Measurements from ENCODE around the gene ID1.
"Not testable (repeated sequence)": the region's sequence is repeated elsewhere in the genome, so short reads cannot be mapped to it uniquely, and the experiment has no call there.

Gene ID1

DNA sequence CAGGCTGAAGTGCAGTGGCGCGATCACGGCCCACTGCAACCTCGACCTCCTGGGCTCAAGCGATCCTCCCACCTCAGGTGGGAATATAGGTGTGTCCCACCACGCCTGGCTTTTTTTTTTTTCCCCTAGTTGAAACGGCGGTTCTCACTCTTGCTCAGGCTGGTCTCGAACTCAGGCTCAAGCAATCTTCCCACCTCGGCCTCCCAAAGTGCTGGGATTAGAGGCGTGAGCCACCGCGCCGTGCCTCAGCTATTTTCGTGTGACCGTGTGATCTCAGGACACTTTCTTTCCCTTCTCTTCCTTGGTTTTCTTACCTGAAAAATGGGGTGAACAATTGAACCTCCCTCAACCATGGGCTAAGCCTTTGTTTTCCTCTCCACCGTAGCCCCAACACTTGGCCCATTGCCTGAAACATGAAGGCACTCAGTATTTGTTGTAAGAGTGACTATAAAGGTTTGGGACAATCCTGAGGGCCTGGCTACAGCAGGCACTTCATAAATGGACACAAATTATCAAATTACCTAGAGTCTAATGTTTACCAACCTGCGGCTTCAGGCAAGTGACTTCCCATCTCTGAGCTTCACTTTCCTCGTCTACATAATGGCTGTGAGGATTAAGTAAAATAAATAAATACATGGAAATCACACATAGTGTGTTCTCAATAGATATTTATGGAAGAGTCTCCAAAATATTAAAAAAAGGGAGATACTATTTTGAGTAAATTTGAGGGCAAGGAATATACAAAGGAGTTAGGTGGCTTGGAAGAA is 31.4 kb upstream of the ID1 start:
- DNase-seq: no peak

DNA sequence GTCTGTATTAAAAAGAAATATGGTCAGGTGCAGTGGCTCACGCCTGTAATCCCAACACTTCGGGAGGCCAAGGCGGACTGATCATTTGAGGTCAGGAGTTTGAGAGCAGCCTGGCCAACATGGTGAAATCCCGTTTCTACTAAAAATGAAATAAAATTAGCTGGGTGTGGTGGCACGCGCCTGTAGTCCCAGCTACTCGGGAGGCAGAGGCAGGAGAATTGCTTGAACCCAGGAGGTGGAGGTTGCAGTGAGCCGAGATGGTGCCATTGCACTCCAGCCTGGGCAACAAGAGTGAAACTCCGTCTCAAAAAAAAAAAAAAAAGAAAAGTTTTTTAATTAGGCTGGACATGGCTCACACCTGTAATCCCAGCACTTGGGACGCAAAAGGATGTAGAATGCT is 30.1 kb upstream of the ID1 start:
- DNase-seq: not testable (repeated sequence)

DNA sequence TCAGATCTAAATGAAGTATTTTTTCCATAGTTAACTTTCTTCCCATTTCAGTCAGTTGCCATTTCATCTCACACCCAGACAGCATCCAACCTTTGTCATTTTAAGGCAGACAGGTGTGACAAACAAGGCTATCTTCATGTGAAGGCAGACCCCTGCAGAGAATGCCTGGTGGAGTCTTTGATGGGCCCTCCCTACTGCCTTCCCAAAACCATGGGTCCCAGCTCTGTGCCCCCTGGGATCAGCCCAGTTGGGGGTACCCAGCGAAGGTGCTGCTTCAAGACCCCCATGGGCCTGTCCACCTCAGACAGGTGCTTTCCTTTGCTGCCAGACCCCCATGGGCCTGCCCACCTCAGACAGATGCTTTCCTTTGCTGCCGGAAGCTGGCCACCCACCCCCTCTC is 28.3 kb upstream of the ID1 start:
- no peak for DNase-seq

DNA sequence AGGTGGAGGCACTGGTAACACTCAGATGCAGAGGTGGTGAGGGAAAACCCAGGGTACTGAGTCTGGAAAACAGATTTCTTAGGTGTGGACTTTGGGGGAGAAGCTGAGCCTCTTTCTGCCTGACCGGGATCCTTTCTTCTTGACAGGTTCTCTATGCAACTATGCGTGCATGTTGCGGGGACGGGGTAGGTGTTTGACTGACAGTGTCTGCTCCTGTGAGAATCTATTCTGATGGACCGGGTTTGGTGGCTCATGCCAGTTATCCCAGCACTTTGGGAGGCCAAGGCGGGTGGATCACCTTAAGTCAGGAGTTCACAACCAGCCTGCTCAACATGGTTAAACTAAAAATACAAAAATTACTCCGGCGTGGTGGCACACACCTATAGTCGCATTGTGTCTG is 27.9 kb upstream of the ID1 start:
- DNase-seq: no peak

DNA sequence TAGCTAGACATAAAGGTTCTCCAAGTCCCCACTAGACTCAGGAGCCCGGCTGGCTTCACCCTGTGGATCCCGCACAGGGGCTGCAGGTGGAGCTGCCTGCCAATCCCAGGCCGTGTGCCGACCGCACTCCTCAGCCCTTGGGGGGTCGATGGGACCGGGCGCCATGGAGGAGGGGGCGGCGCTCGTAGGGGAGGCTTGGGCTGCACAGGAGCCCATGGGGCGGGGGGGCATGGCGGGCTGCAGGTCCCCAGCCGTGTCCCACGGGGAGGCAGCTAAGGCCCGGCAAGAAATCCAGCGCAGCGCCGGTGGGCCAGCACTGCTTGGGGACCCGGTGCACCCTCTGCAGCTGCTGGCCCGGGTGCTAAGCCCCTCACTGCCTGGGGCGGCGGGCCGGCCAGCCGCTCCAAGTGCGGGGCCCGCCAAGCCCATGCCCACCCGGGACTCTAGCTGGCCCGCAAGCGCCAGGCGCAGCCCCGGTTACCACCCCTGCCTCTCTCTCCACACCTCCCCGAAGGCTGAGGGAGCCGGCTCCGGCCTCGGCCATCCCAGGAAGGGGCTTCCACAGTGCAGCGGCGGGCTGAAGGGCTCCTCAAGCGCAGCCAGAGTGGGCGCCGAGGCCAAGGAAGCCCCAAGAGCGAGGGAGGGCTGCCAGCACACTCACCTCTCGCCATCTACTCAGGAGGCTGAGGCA is 26.5 kb upstream of the ID1 start:
- DNase-seq: no peak

DNA sequence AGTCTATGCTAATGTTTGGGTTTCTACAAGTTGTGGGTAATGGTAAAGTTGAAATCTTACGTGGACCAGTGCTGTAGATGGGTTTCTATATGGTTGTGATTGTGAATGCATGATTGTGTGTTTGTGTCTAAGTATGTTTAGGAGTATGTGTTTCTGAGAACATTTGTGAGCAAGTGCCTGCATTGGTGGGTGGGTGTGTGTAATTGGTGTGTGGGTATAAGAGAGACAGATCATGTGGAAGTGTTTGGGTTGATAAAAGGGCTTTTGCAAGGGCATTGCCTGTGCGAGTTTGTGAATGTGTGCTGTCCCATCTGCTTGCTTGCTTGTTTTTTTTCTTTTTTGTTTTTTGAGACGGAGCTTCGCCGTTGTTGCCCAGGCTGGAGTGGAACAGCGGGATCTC is 25.8 kb upstream of the ID1 start:
- no peak for DNase-seq

DNA sequence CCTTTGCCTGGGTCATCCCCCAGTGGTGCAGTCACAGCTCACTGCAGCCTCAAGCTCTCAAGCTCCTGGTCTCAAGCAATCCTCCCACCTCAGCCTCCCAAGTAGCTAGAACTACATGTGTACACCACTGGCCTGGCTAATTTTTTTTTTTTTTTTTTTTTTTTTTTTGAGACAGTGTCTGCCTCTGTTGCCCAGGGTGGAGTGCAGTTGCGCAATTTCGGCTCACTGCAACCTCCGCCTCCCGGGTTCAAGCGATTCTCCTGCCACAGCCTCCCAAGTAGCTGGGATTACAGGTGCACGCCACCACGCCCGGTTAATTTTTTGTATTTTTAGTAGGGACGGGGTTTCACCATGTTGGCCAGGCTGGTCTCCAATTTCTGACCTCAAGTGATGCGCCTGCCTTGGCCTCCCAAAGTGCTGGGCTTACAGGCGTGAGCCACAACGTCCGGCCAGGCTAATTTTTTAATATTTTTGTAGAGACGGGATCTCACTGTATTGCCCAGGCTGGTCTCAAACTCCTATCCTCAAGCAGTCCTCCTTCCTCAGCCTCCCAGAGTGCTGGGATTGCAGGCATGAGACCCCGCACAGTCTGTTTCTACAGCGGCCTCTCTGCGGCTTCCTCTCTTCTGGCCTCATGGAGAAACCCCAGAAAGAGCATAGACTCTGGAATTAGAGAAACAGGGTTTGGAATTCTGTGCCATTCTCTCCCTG is 25.0 kb upstream of the ID1 start:
- DNase-seq: not testable (repeated sequence)

DNA sequence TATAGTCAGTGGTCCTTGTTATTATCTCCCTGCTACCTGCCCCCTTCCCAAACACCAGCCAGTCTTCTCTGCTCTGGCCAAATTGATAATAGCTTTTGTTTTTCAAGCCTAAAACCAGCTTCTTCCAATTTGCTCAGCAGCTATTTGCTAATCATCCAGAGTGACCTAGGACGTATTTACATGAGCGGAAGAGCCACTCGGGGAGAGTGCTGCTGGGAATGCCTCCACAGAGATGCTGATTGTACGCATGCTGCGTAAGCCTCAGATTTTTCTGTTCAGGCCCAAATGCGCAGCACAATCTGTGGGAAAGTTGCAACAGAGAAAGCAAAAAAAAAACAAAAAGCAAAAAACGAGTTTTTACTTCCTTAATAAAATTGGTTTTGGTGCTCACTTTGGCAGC is 24.4 kb upstream of the ID1 start:
- no peak for DNase-seq

DNA sequence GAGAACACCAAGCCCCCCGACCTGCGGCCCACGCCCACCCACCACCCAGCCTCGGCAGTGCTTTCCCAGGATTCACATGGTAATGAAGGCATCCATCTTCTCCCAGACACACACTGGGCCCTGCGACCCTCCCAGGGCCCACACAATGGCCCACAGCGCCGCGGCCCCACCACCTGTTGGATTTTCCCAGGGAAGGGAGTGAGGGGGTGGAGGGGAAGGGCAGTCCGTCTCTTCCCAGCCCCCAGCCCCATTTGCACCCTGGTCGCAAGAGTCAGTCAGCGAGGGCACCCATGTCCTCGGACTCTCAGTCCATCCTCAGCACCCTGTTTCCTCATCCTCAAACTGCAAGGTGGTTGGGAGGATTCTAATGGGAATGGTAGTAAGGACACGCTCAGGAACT is 23.7 kb upstream of the ID1 start:
- DNase-seq: no peak

DNA sequence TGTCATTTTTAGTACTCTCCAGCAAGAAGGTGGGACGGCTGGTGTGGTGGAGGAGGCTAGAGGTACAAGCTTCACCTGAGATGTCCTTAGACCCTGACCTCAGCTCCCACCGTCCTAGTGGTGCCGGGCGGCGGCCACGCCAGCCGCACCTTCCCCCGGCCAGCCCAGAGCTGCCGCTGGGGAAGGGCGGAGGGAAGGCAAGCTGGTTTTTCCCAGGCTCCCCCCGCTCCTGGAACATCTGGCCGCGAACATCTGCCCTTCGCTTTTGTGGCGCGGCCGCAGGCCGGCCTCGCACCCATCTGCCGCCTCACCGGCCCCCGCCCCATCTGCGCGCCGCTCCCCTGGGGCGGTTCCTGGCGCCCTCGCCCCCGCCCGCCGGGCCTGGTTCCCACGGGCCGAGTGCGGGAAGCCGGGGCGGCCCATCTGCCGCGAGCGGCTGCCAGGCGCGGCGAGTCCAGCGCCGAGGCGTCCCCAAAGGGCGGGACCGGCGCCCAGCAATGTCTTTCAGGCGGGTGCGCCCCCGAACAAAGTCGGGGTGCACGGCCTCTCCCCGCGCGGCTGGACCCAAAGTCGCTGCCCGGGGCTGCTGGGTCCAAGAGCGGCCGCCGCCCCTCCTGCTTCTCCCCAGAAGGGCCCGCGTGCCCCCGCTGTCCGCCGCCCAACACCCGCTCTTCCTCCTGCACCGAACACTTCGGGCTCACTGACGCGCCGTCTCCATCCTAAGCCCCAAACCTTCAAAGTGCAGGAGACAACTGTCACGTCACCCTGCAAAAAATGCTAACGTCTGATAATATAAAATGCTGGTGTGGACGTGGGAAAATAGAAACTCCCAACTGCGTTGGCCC is 17.3 kb upstream of the ID1 start:
- DNase-seq: no peak

DNA sequence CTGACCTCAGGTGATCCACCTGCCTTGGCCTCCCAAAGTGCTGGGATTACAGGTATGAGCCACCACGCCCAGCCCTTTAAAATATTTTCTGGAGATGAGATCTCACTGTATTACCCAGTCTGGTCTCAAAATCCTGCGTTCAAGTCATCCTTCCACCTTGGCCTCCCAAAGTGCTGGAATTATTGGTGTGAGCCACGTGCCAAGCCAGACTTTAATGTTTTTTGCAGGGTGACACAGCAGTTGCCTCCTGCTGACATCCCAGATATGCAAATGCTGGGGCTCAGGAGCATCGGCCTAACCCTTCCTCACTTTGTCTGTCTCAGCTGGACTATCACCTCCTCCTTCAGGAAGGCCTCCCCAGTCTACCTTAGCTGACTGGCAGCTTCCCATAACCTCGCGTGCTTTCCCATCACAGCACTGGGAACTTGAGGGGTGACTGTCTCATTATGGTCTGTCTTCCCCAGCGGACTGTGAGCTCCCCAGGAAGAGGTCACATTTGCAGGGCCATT is 14.3 kb upstream of the ID1 start:
- no peak for DNase-seq

DNA sequence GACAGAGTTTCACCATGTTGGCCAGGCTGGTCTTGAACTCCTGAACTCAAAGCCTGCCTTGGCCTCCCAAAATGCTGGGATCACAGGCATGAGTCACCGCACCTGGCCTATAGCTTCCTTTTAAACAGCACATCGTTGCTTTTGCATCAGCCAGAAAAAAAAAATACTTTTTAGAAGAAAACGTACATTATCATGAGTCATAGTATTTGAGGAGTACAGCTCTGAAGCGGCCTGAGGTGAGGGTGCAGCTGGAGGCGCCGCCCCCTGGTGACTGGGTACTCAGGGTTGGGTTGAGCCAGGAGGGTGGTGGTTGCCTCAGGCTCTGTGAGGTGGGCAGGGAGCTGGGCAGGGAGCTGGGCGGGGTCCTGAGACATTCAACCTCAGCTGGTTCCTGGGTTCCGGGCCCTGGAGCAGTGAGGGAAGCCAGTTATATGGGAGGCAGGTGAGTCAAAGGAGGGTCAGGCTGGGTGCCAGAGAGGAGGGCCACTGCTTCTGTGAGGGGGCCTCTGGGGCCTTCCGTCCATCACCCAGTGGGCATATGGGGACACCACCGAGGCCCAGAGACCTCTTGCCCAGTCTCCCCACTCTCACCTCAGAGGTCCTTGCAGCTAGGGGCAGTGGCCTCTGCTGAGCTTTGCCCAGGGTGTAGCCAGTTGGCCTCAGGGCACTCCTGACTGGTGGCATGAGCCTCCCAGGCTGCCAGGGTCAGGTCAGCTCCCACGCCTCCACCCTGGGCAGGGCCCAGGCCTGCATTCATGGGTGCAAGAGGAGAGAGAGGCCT is 11.7 kb upstream of the ID1 start:
- DNase-seq: no peak

DNA sequence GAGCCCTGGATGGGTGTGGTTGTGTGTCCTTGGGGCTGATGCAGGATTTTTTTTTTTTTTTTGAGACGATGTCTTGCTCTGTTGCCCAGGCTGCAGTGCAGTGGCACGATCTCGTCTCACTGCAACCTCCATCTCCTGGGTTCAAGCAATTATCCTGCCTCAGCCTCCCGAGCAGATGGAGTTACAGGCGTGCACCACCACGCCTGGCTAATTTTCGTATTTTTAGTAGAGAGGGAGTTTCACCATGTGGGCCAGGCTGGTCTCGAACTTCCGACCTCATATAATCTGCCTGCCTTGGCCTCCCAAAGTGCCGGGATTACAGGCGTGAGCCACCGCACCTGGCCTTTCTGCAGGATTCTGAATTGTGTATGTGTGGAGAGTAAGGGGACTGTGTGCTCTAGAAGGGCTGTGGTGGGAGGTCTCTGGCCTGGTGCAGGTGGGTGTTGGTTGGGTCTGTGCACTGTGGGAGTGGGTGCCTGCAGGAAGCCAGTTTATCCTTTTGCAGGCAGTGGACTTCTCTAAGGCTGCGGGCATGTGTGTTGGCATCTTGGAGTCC is 11.0 kb upstream of the ID1 start:
- DNase-seq: no peak

DNA sequence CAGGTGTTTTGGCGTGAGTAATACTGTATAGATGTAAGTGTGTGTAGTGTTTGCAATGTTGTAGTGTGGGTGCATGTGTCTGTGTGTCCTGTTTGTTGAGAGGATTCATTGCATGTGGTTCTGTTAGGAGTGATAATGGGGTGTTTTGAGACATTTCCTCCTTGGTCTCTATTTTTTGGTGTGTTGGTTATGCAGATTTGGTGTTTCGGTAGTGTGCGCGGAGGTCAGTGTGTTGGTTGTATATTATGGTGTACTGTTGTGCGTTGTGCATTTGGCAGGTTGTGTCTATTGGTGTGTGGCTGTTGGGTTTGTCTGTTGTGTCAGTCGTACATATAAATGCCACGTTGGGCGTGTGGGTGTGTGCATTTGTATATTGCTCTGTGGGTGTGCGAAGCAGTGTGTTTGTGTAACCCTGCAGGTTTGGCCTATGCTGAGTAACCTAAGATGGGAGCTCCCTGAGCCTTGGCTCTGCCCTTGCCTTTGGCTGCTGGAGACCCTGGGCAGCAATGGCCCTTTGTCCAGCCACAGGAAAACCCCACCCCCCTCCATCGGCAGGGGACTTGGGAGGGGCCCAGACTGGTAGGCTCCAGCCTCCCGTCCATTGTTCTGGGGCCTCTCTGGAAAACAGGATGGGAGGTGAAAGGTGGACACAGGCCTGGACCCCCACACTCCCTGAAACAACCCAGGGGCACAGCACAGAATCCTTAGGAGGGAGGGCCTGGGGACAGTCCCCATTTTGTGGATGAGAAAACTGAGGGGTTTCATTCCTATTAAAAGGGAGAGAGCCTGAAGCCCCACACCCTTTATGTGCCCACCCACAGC is 10.3 kb upstream of the ID1 start:
- DNase-seq: no peak

DNA sequence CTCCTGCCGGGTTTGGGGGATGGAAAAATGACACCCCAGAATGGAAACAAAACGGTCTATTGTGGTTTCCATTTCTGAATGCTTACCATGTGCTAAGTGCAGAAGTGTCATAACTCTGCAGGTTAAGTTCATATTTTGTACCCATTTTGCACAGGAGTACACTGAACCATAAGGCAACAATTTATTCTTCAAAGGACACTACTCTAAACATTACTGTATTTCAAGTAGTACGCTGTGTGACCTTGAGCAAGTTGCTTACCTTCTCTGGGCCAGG is 9.8 kb upstream of the ID1 start:
- no peak for DNase-seq

DNA sequence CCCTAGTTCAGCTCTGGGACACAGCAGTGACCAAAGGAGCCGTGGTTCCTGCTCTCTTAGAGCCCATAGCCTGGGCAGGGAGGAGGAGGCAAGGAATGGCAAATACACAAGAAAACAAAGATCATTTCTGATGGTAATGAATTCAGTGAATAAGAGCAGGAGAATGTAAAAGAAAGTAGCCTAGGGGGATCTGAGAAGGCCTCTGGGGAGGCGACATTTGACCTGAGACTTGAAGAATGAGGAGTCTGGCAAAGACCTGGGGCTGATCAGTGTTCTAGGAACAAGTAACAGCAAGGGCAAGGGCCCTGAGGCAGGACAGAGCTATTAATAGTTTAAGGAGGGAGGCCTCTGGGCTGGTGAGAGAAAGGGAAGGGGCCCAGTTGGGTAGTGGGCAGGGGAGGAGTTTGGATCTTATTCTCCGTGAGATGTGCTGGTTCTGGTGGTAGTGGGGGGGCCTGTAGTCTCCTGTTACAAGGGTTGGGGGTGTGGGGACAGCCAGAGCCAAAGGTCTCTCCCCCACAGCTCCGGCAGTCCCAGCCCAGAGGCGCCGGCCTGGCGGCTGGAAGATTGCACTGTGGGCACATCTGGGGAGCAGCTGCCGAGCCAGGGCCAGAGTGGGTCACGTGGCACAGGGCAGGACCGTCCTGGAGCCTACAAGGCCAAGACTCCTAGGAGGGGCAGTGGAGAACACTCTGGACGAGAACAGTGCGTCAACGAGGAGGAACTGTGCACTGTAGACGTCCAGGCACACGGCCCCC is 9.3 kb upstream of the ID1 start:
- DNase-seq: no peak

DNA sequence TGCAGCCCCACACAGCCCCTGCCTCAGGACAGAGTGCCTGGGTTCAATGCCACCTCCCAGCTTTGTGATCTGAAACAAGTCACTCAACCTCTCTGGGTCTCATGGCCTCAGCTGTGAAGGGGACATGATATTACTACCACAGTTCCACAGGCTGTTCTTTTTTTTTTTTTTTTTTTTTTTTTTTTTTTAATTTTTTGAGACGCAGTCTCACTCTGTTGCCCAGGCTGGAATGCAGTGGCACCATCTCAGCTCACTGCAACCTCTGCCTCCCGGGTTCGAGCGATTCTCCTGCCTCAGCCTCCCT is 8.7 kb upstream of the ID1 start:
- DNase-seq: not testable (repeated sequence)

DNA sequence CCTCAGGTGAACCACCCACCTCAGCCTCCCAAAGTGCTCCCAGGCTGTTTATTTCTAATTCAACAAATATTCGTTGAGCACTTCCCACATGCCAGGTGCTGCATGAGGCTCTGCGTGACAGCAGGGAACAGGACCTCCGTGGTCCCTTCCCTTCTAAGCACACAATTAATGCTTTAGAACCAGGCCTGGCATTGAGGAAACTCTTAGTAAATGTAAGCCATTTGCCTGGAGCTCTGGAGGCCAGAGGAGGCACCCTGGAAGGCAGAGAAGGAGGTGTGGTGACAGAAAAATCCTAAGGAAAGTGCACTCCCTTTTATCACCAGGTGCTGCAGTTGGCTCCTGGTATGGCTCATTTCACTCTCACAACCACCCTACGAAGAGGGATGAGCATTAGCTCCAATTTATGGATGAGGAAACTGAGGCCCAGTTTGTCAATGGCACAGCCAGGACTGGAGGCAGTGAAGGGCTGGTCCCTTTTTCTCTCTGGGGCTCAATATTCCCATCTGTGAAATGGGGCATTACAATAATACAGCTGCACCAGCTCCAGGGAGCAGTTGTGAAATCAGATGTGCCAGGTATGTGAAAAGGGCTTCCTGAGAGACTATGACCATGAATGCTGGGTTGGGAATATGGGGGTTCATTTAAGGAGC is 8.1 kb upstream of the ID1 start:
- DNase-seq: no peak

DNA sequence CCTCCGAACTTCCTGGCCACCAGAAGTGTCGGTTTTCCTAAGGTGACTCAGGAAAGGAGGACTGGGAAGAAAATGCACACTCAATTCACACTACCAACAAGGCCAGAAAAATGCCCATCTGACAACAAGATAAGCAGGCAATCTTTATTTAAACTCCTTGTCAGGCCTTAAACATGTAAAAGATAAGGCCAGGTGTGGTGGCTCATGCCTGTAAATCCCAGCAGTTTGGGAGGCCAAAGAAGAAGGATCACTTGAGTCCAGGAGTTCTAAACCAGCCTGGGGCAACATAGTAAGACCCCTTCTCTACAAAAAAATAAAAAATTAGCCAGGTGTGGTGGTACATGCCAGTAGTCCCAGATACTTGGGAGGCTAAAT is 7.6 kb upstream of the ID1 start:
- DNase-seq: no peak

DNA sequence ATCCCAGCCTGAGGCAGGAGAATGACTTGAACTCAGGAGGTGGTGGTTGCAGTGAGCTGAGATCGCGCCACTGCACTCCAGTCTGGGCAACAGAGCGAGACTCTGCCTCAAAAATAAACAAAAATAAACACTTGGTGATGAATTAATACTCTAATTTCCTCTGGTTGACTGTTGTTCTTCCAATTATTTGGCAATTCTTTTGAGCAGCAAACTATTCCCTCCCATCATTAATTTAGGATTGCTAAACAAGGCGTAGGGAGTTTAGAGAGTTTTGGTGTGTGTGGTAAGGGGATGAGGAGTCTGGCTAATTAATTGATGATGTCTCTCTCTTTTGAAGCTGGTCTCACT is 2.7 kb upstream of the ID1 start:
- DNase-seq: no peak

All from T-helper 2 cell (primary cell).